Stimulated activated CD4-positive, alpha-beta T cell treated with anti-CD3 and anti-CD28 coated beads, Interleukin-4, amount 100 ng/mL, for 24 hours (primary cell): ENCODE data around the gene HPD.
"Not testable (repeated sequence)": the region's sequence is repeated elsewhere in the genome, so short reads cannot be mapped to it uniquely, and the experiment has no call there.

Experiments
- DNase-seq: peaks from one replicate; pipeline ENCODE4 v3.0.0-alpha.2; 2020

HPD gene

GRCh38 chr12:121861636-121862254, 3.1 kb upstream of the HPD start:
- DNase-seq: no peak

- DNase-seq: not testable (repeated sequence)
Observed at GRCh38 chr12:121860699-121861098, 2.0 kb upstream of the HPD start.

GRCh38 chr12:121860257-121860656, 1.6 kb upstream of the HPD start:
- no peak for DNase-seq

- DNase-seq: no peak
Observed at GRCh38 chr12:121858318-121858661, 369 bp downstream of the HPD start.

- no peak for DNase-seq
Observed at GRCh38 chr12:121857322-121858246, 1.1 kb downstream of the HPD start.

GRCh38 chr12:121852392-121852791, 6.3 kb downstream of the HPD start:
- DNase-seq: not testable (repeated sequence)

- no peak for DNase-seq
Observed at GRCh38 chr12:121849665-121850064, 9.0 kb downstream of the HPD start.

- no peak for DNase-seq
Observed at GRCh38 chr12:121849211-121849610, 9.4 kb downstream of the HPD start.

GRCh38 chr12:121845701-121846100, 13.0 kb downstream of the HPD start:
- DNase-seq: no peak

- no peak for DNase-seq
Observed at GRCh38 chr12:121843236-121843982, 15.2 kb downstream of the HPD start.

- no peak for DNase-seq
Observed at GRCh38 chr12:121839993-121840761, 18.5 kb downstream of the HPD start.

GRCh38 chr12:121839106-121839992, 19.3 kb downstream of the HPD start:
- peak; percentile 100 for DNase-seq

GRCh38 chr12:121838126-121838525, 20.5 kb downstream of the HPD start:
- DNase-seq: no peak

- DNase-seq: no peak
Observed at GRCh38 chr12:121837680-121838079, 21.0 kb downstream of the HPD start.

- no peak for DNase-seq
Observed at GRCh38 chr12:121831571-121832245, 27.0 kb downstream of the HPD start.

GRCh38 chr12:121830588-121831265, 27.9 kb downstream of the HPD start:
- DNase-seq: no peak

- DNase-seq: no peak
Observed at GRCh38 chr12:121830134-121830533, 28.5 kb downstream of the HPD start.

GRCh38 chr12:121829250-121829918, 29.3 kb downstream of the HPD start:
- no peak for DNase-seq

GRCh38 chr12:121828826-121829225, 29.8 kb downstream of the HPD start:
- no peak for DNase-seq

GRCh38 chr12:121828306-121828705, 30.4 kb downstream of the HPD start:
- no peak for DNase-seq
